ENCODE results near the gene KIAA0040. TPM values are rescaled to one million over a fixed set of nuclear protein-coding genes. Genes with fewer than 3 reads are reported as not detected.

The KIAA0040 gene
- total RNA-seq, 8 experiments from 2014 or later = 0.05 to 1.3 (median 0.22) TPM

DNA sequence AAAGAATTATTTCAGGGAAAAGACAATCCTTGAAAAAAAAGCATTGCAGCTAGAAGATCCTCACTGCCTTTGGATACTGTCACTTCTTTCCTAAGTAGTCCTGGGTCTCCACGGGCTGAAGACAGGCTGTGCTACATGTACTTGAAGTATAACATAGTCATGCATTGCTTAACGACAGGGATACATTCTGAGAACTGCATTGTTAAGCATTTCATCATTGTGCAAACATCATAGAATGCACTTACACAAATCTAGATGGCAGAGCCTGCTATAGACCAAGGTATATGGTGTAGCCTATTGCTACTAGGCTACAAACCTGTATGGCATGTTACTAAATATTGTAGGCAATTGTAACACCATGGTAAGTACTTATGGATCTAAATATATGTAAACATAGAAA, 54.0 kb downstream of the KIAA0040 start:
- peak in 1 of 8 experiments; percentile 12 for ATAC-seq (replicated peaks in 6 of 8)
- H3K27ac ChIP-seq = no peak overlapping the region
- no peak overlapping the region for H3K4me3 ChIP-seq
- no peaks in the 10 kb centered on the region for H3K4me1 ChIP-seq (replicated peaks in 1 of 2)
- WGBS, 10 experiments = 0 to 82% (median 50%) methylated on average over 1 to 2 of the region's 2 CpGs; no CpG with 5 or more reads in 2 of the 10 experiments
- in situ Hi-C loops (cut with MboI; ENCODE audit: low pct_unique_long_range_greater_than_20kb in 2 of 9, low sequenced_read_pairs in 9 of 9, unreplicated experiment in 9 of 9) = loop anchor here in 3 of 9 experiments (25.0 kb wide), 3 partner anchors 101 to 376 kb away; no protein-coding TSS in a partner anchor

DNA sequence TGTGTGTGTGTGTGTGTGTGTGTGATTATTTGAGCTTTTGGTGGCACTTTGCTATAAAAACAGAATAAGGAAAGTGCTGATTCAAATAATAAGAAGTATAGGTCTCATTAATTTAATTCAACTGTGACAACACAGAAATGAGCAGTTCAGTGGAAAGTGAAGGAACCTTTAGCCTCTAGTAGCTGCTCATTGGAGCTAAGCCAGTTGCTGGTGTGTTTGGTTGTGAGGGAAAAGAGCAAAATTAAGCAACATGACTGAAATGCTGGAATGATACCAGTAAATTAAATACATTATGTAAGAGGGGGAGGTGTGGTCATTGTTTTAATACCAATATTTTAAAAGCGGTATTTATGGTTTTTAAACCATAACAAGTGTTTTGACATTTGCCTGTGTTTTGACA, 55.2 kb downstream of the KIAA0040 start:
- 33 to 100% (median 82%) methylated on average over 1 of the region's 1 CpG; no CpG with 5 or more reads in 2 of the 10 experiments for WGBS, 10 experiments
- Histone ChIP-seq H3K4me3 (no peak overlapping the region), H3K27ac (no peak overlapping the region), H3K4me1 (replicated peaks in 1 of 2) (no peaks in the 10 kb centered on the region)
- in situ Hi-C loops (cut with MboI; ENCODE audit: low pct_unique_long_range_greater_than_20kb in 2 of 9, low sequenced_read_pairs in 9 of 9, unreplicated experiment in 9 of 9) = loop anchor here in 3 of 9 experiments (25.0 kb wide), 3 partner anchors 100 to 375 kb away; no protein-coding TSS in a partner anchor
- ATAC-seq (replicated peaks in 6 of 8) = peak in 2 of 8 experiments; percentile 27 to 37

- no peaks in the 10 kb centered on the region for H3K4me1 ChIP-seq (replicated peaks in 1 of 2)
- 18 to 100% (median 79%) methylated on average over 1 to 3 of the region's 3 CpGs; no CpG with 5 or more reads in 1 of the 10 experiments for WGBS, 10 experiments
- in situ Hi-C loops (cut with MboI; ENCODE audit: low pct_unique_long_range_greater_than_20kb in 2 of 9, low sequenced_read_pairs in 9 of 9, unreplicated experiment in 9 of 9) = loop anchor here in 3 of 9 experiments (25.0 kb wide), 3 partner anchors 99 to 374 kb away; no protein-coding TSS in a partner anchor
- H3K27ac ChIP-seq = no peak overlapping the region
- H3K4me3 ChIP-seq = no peak overlapping the region
- no peak for ATAC-seq (replicated peaks in 6 of 8)
Measured at GRCh38 chr1:175136246-175136645, 56.3 kb downstream of the KIAA0040 start.

DNA sequence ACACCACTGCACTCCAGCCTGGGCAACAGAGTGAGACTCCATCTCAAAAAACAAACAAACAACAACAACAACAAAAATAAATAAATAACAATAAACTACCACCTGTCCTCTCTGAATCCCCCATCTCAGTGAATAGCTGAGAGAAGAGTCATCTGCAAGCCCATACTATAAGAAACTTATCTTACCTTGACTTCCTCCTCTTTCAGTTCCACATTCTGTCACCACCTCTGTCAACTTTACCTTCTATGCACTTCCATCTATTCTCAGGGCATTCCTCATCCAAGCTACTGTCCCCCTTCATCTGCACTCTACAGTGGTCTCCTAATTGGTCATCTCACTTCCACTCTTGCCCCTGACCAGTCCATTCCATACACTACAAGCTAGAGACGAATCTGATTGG, 58.1 kb downstream of the KIAA0040 start:
- H3K4me1 ChIP-seq (replicated peaks in 1 of 2) = peaks cover 10 to 12% of the 10 kb centered on the region in 2 donors
- H3K4me3 ChIP-seq = no peak overlapping the region
- no peak overlapping the region for H3K27ac ChIP-seq
- no peak for ATAC-seq (replicated peaks in 6 of 8)
- in situ Hi-C loops (cut with MboI; ENCODE audit: low pct_unique_long_range_greater_than_20kb in 2 of 9, low sequenced_read_pairs in 9 of 9, unreplicated experiment in 9 of 9) = loop anchor here in 3 of 9 experiments (25.0 kb wide), 3 partner anchors 97 to 372 kb away; no protein-coding TSS in a partner anchor
- WGBS, 10 experiments = 17 to 60% (median 46%) methylated on average over 1 of the region's 1 CpG; no CpG with 5 or more reads in 2 of the 10 experiments

DNA sequence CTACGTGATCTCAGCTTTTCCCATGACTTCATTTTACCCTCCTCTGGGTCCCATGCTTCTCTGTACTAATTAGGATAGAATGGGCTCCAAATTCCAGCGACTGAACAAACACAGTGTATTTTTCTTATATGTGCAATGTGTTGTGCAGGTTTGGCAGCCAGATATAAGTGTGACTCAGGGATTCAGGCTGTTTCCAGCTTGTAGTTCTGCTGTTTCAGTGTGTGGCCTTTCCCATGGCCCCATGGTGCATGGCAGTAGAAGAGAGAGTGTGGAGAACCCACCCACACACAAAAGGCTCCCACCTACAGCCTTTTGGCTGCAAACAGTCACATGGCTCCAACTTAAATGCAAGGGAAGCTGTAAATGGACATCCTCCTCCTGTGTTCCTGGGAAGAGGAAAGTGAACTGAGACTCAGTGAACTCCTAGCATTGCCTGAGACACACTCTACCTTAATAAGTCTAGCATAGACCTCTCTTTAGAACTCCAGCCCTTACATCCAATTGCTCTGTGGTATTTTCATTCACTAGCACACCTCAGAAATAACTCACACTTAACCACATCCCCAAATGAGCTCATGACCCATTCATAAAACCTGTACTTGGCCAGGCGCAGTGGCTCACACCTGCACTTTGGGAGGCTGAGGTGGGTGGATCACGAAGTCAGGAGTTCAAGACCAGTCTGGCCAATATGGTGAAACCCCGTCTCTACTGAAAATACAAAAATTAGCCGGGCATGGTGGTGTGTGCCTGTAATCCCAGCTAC, 58.7 kb downstream of the KIAA0040 start:
- ATAC-seq (replicated peaks in 6 of 8) = no peak
- peaks cover 10 to 13% of the 10 kb centered on the region in 2 donors for H3K4me1 ChIP-seq (replicated peaks in 1 of 2)
- no peak overlapping the region for H3K4me3 ChIP-seq
- 22 to 100% (median 74%) methylated on average over 1 to 6 of the region's 6 CpGs for WGBS, 10 experiments
- no peak overlapping the region for H3K27ac ChIP-seq
- in situ Hi-C loops (cut with MboI; ENCODE audit: low pct_unique_long_range_greater_than_20kb in 2 of 9, low sequenced_read_pairs in 9 of 9, unreplicated experiment in 9 of 9) = loop anchor here in 3 of 9 experiments (25.0 kb wide), 3 partner anchors 97 to 372 kb away; no protein-coding TSS in a partner anchor

DNA sequence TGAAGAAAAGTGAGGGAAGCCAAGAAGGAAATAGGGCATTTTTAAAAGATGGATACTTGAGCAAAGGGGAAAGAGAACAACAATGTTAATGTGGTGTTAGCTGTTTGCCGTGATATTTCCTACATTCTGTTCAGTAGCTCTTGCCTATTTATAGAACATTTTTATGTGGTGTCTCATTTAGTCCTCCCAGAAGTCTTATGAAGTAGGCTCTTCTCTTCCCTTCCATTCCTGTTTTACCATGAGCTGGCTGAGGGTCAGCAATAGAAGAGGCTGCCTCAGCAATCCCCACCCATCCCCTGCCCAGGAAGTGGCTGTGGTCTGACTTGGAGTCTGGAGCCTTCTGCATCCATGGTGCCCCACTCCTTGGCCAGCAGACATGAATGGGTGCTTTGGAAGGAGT, 60.1 kb downstream of the KIAA0040 start:
- H3K4me1 ChIP-seq (replicated peaks in 1 of 2) = peaks cover 10 to 13% of the 10 kb centered on the region in 2 donors
- H3K4me3 ChIP-seq = no peak overlapping the region
- in situ Hi-C loops (cut with MboI; ENCODE audit: low pct_unique_long_range_greater_than_20kb in 2 of 9, low sequenced_read_pairs in 9 of 9, unreplicated experiment in 9 of 9) = loop anchor here in 3 of 9 experiments (25.0 kb wide), 3 partner anchors 95 to 370 kb away; no protein-coding TSS in a partner anchor
- WGBS, 10 experiments = 0 to 90% (median 20%) methylated on average over 1 of the region's 1 CpG; no CpG with 5 or more reads in 3 of the 10 experiments
- H3K27ac ChIP-seq = no peak overlapping the region
- ATAC-seq (replicated peaks in 6 of 8) = peak in 2 of 8 experiments; percentile 10 to 35

GRCh38 chr1:175131095-175131494, 61.5 kb downstream of the KIAA0040 start:
- ATAC-seq (replicated peaks in 6 of 8) = no peak
- in situ Hi-C loops (cut with MboI; ENCODE audit: low pct_unique_long_range_greater_than_20kb in 2 of 9, low sequenced_read_pairs in 9 of 9, unreplicated experiment in 9 of 9) = loop anchor here in 3 of 9 experiments (25.0 kb wide), 3 partner anchors 94 to 369 kb away; no protein-coding TSS in a partner anchor
- WGBS, 10 experiments = 0 to 100% (median 69%) methylated on average over 1 of the region's 1 CpG; no CpG with 5 or more reads in 2 of the 10 experiments
- H3K27ac ChIP-seq = no peak overlapping the region
- peaks cover 10 to 13% of the 10 kb centered on the region in 2 donors for H3K4me1 ChIP-seq (replicated peaks in 1 of 2)
- no peak overlapping the region for H3K4me3 ChIP-seq

GRCh38 chr1:175130649-175131045, 61.9 kb downstream of the KIAA0040 start:
- 0 to 100% (median 80%) methylated on average over 1 to 2 of the region's 2 CpGs; no CpG with 5 or more reads in 5 of the 10 experiments for WGBS, 10 experiments
- ATAC-seq (replicated peaks in 6 of 8) = peak in 1 of 8 experiments; percentile 23
- no peak overlapping the region for H3K27ac ChIP-seq
- in situ Hi-C loops (cut with MboI; ENCODE audit: low pct_unique_long_range_greater_than_20kb in 2 of 9, low sequenced_read_pairs in 9 of 9, unreplicated experiment in 9 of 9) = loop anchor here in 3 of 9 experiments (25.0 kb wide), 3 partner anchors 93 to 368 kb away; no protein-coding TSS in a partner anchor
- no peak overlapping the region for H3K4me3 ChIP-seq
- H3K4me1 ChIP-seq (replicated peaks in 1 of 2) = peaks cover 10 to 13% of the 10 kb centered on the region in 2 donors

- Histone ChIP-seq H3K4me3 (no peak overlapping the region), H3K4me1 (replicated peaks in 1 of 2) (peaks cover 10 to 13% of the 10 kb centered on the region in 2 donors), H3K27ac (peak overlapping the region in 1 of 2 donors; percentile 3)
- WGBS, 10 experiments = 20 to 50% (median 30%) methylated on average over 1 to 5 of the region's 5 CpGs; no CpG with 5 or more reads in 2 of the 10 experiments
- peak; percentile 11 to 96 (median 86) for ATAC-seq (replicated peaks in 6 of 8)
- in situ Hi-C loops (cut with MboI; ENCODE audit: low pct_unique_long_range_greater_than_20kb in 2 of 9, low sequenced_read_pairs in 9 of 9, unreplicated experiment in 9 of 9) = loop anchor here in 4 of 9 experiments (10.0 to 25.0 kb wide), 4 partner anchors 93 to 368 kb away; no protein-coding TSS in a partner anchor
Measured at GRCh38 chr1:175129997-175130648, 62.5 kb downstream of the KIAA0040 start.

DNA sequence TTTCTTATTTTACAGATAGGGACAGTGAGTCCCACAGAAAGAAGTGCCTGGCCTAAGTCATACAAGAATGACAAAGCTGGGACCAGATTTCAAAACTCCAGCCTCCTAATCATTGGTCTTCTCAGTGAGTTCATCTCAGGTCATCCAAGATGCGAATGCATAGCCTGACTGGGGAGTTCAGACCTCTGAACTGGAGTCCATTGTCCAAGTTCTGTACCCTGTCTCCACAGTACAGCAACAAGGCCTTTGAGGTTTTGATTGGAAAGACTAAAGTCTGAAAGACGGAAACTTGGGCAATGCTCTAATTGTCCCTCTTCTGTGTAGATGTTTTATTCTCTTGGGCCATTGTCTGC, 63.0 kb downstream of the KIAA0040 start:
- H3K4me1 ChIP-seq (replicated peaks in 1 of 2) = peaks cover 10 to 13% of the 10 kb centered on the region in 2 donors
- 67 to 100% (median 81%) methylated on average over 1 to 2 of the region's 2 CpGs; no CpG with 5 or more reads in 4 of the 10 experiments for WGBS, 10 experiments
- in situ Hi-C loops (cut with MboI; ENCODE audit: low pct_unique_long_range_greater_than_20kb in 2 of 9, low sequenced_read_pairs in 9 of 9, unreplicated experiment in 9 of 9) = loop anchor here in 4 of 9 experiments (10.0 to 25.0 kb wide), 4 partner anchors 92 to 367 kb away; no protein-coding TSS in a partner anchor
- no peak overlapping the region for H3K4me3 ChIP-seq
- H3K27ac ChIP-seq = peak overlapping the region in 1 of 2 donors; percentile 3
- peak in 1 of 8 experiments; percentile 43 for ATAC-seq (replicated peaks in 6 of 8)

GRCh38 chr1:175129182-175129581, 63.4 kb downstream of the KIAA0040 start:
- Histone ChIP-seq H3K27ac (no peak overlapping the region), H3K4me3 (no peak overlapping the region), H3K4me1 (replicated peaks in 1 of 2) (peaks cover 10 to 13% of the 10 kb centered on the region in 2 donors)
- in situ Hi-C loops (cut with MboI; ENCODE audit: low pct_unique_long_range_greater_than_20kb in 2 of 9, low sequenced_read_pairs in 9 of 9, unreplicated experiment in 9 of 9) = loop anchor here in 4 of 9 experiments (10.0 to 25.0 kb wide), 4 partner anchors 92 to 367 kb away; no protein-coding TSS in a partner anchor
- ATAC-seq (replicated peaks in 6 of 8) = peak in 2 of 8 experiments; percentile 21 to 41
- WGBS, 10 experiments = 0 to 100% (median 61%) methylated on average over 1 of the region's 1 CpG; no CpG with 5 or more reads in 2 of the 10 experiments

GRCh38 chr1:175128523-175128922, 64.1 kb downstream of the KIAA0040 start:
- no peak for ATAC-seq (replicated peaks in 6 of 8)
- 67 to 100% (median 97%) methylated on average over 1 to 9 of the region's 9 CpGs; no CpG with 5 or more reads in 2 of the 10 experiments for WGBS, 10 experiments
- in situ Hi-C loops (cut with MboI; ENCODE audit: low pct_unique_long_range_greater_than_20kb in 2 of 9, low sequenced_read_pairs in 9 of 9, unreplicated experiment in 9 of 9) = loop anchor here in 4 of 9 experiments (10.0 to 25.0 kb wide), 4 partner anchors 91 to 366 kb away; no protein-coding TSS in a partner anchor
- no peak overlapping the region for H3K4me3 ChIP-seq
- H3K4me1 ChIP-seq (replicated peaks in 1 of 2) = peaks cover 10 to 13% of the 10 kb centered on the region in 2 donors
- H3K27ac ChIP-seq = no peak overlapping the region

Data from motor neuron (in vitro differentiated cells).